ENCODE data around the gene TPRN.

GRCh38 chr9:137182836-137183235 lies 17.7 kb downstream of the TPRN start:
- TF ChIP-seq JUN (CRISPR knock-in tag; IDR thresholded peaks at IDR 0.05) (no peak), PRDM15 (CRISPR knock-in tag; IDR thresholded peaks at IDR 0.05) (no peak), SP1 (CRISPR knock-in tag; conservative IDR thresholded peaks at IDR 0.05) (no peak), CTCF (IDR thresholded peaks at IDR 0.05) (no peak)

All from WTC11 (cell line).